ENCODE measurements around the gene HMX2.
"Not testable (repeated sequence)": the region's sequence is repeated elsewhere in the genome, so short reads cannot be mapped to it uniquely, and the experiment has no call there.

Gene HMX2

DNA sequence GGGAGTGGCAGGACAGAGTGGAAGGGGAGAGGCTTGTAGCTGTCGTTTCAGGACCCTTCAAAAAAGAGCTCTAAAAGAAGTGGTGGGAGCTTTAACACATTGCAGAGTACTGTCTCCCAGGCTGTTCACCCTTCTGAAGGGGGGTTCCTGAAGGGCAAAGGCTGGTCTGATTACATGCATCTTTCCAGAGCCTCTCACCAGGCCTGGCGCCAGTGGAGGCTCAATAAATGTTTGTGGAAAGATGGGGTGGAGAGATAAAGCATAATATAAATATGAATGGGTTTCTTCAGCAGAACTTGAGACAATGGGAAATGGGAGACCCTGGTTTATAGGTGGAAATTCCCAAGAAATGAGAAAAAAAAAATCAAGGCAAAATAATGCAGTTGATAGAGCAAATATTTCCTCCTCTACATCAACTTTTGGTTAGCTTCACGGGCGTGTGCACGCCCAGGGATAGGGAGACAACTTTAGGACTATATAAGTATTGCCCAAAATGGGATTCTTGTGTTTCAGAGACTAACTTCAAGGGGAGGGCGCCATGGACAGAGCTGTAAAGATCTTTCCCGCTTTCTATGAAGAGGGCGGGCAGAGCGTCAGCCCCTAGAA lies 5.7 kb downstream of the HMX2 start:
- DNase-seq, result no peak

- peak; percentile 99 for DNase-seq
Observed at GRCh38 chr10:123154092-123154710, 6.3 kb downstream of the HMX2 start, which contains the start of gene BUB3. TSS of gene BUB3 (plus strand) at chr10:123154402. CDS start at chr10:123154918, 516 bp downstream.

DNA sequence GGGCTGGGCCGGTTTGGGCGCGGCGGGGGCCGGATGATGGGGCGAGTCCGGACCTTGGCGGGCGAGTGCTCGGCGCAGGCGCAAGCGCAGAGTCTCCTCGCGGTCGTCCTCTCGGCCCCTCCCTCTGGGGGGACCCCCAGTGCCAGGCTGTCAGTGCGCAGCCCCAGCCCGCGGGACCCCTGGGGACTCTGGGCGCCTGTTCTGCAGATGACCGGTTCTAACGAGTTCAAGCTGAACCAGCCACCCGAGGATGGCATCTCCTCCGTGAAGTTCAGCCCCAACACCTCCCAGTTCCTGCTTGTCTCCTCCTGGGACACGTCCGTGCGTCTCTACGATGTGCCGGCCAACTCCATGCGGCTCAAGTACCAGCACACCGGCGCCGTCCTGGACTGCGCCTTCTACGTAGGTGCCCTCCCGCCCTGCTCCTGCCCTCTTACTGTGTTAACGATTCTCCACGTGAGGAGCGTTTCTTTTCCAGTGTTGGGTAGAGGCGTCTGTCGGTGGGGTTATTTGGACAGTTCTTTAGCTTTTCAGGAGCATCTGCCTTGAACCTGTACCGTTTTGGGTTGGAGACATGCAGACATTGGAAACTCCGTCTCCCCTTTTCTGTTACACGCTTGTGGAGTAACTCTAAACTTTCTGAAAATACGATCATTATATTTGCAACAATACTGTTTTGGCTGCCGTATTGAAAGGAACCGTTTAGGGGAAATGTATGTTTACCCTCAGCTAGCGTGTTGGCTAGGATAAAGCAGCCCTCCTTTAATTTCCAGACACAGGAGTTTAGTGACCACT lies 7.0 kb downstream of the HMX2 start:
- peak; percentile 77 for DNase-seq

GRCh38 chr10:123156078-123156477 lies 8.1 kb downstream of the HMX2 start:
- no peak for DNase-seq

DNA sequence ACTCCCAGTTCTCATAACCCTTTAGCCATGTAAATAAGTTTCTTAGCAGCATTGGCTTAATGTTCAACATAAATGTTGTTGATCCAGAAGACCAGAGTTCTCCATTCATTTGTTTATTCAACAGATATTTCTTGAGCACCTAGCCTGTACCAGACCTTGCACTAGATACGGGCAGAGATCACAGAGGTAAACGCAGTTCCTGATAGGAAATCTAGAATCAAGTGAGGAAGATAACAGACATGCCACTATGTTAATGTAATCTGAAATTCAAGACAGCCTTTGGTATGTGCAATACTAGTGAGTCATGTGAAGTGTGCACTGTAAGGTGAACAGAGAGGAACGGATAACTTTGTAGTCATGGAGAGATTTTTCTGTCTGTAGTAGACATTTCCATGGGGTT lies 9.3 kb downstream of the HMX2 start:
- DNase-seq, result no peak

- DNase-seq, result no peak
Observed at GRCh38 chr10:123158682-123159081, 10.7 kb downstream of the HMX2 start.

DNA sequence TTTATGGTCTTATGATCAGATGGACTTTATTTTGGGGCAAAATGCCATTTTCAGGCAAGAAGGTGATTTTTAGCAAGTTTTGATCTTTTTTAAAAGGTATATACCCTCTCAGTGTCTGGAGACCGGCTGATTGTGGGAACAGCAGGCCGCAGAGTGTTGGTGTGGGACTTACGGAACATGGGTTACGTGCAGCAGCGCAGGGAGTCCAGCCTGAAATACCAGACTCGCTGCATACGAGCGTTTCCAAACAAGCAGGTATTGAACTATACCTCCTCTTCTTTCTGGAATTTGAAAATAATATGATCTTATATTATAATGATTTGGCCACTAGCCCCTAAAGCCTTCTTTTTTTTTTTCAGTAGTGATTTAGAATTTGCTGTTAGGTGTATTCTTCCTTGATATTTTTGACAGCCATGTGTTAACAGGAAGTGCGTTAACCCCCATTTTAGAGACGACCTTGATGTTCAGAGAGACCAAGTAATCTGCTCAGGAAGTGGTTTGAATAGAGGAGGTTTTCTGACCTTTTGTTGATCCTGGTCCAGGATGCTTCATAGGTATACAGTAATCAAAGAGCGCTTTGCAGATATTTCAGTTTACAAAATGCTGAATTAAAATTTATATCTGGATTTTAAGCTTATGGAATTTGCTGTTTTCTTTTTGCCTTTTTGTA lies 12.5 kb downstream of the HMX2 start:
- DNase-seq, result no peak

- DNase-seq, result no peak
Observed at GRCh38 chr10:123164319-123164718, 16.4 kb downstream of the HMX2 start.

DNA sequence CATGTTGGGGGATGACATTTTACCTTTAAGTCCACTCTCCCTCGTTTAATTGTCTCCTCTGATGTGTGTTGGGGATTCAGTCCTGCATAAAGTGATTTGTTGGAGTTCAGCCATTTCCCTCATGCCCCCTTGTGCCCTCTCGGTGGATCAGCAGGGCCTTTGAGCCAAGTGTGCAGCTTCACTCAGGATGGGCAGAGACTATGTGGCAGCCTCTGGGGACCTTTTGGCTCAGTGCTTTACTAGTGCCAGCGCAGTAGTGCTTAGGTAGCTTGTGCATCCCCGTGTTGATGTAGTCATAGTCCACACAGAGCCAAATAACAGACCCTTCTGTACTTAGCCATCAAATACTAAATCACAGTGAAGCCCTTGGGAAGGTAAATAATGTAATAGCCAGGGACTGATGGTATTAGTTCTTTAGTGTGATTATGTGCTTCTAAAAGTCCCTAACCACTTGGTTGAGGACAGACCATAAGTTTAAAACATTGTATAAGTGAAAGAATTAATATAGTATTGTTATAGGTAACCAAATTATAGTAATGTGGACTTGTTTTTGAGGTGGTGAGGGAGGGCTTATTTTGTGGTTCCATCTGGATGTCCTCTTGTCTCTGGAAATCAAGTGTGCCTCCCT lies 17.6 kb downstream of the HMX2 start:
- no peak for DNase-seq

GRCh38 chr10:123166618-123167017 lies 18.7 kb downstream of the HMX2 start:
- DNase-seq, result no peak

DNA sequence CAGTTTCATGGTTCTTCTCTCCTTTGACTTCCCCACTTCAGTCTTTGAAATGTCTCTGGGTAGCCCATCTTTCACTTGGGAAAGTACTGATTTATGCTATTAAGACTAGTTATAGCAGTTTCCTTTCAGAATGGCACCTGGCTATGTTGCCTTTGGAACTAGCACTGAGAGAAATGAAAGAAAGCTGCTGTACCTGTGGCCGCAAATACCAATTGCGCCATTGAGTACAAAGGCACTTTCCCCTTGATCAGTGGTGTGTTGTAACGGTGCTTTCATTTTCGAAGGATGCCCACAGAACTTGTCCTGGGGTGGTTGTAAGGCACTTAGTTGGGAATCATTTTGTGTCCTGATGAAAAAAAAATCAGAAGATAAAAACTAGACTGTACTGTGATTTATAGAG lies 23.0 kb downstream of the HMX2 start:
- no peak for DNase-seq

DNA sequence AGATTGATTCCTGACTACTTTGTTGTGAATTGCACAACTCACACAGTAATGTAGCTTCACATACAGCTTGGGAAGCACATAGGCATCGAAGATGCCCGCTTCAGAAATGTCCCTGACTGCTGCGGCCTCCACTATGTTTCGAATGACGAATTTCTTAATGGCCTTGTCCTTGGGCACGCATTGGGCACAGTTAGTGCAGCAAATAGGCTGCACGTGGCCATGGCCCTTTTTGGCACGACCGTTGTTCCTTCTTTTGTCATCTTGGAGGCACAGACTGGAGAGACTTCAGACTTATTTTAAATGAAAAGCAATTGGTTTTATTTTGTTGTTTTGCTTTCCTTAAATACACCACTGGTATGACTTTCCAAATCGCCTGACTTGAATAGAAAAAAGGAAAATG lies 23.7 kb downstream of the HMX2 start:
- not testable (repeated sequence) for DNase-seq

DNA sequence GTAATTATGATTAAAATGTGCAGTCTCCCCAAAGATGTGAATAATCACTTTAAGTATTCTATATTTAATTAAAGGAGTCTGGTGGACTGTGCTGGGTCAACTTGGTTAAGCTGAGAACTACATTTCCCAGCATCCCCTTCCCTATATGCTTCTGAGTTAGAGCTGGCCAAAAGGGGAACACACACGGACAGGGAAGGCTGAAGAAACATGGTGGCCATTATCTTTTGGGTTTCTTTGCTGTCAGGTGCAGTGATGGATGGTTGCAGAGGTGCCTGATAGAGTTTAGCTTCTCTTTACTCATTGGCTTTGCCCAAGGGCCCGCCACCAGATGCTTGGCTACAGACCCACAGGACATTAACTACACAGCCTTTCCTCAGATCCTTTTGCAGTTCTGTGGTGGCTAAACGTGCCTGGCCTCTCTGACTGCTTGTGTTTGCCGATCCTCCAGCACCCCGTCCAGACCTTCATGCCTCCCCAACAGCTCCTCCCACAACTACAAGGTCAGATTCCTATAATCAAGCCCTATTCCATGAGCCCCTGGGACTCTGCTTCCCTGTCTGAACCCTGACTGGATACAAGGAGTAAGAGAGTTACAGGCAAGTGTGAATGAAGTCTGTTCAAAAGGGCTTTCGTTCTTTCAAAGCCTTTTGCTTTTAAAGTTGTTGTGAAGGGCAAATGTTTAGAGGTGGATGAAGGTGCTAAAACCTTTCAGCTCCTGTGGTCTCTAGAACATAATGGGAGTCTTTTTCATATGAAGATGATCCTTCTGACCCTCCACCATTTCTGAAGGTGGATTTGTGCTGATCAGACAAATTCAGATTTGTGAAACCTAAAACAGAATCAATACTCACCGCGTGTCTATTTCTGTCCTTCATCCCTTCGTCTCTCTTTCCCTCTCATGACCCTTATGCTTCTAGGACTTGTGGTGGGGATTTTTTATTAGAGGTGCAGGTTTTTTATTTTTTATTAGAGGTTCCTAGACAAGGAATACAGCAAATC lies 27.8 kb downstream of the HMX2 start:
- DNase-seq, result no peak

GRCh38 chr10:123178390-123178789 lies 30.5 kb downstream of the HMX2 start:
- not testable (repeated sequence) for DNase-seq

DNA sequence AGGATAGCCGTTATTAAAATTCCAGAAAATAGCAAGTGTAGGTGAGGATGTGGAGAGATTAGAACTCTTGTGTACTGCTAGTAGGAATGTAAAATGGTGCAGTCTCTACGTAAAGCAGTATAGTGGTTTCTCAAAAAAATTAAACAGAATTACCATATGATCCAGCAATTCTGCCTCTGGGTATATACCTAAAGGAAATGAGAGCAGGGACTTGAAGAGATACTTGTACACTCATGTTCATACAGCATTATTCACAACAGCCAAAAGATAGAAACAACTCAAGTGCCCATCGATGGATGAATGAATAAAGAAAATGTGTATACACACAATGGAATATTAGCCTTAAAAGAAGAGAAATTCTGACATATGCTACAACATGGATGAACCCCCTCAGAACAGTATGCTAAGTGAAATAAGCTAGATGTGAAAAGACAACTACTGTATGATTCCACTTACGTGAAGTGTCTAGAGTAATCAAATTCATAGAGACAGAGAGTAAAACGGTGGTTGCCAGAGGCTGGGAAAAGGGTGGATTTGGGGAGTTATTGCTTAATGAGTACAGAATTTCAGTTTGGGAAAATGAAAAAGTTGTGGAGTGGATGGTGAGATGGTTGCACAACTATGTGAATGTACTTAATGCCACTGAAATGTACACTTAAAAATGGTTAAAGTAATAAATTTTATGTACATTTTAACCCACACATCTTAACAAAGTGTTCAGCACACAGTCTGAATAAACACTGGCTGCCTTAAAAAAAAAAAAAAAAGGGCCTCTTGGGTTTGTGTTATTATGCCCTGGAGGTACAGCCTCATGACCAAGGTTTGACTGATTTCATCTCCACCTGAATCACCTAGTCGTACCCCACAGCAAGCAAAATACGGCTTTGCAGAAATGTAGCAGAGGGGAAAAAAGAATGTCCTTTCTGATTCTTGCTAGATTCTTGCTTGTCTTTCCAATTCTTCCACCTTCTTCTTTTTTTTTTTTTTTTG lies 32.5 kb downstream of the HMX2 start:
- DNase-seq, result no peak

DNA sequence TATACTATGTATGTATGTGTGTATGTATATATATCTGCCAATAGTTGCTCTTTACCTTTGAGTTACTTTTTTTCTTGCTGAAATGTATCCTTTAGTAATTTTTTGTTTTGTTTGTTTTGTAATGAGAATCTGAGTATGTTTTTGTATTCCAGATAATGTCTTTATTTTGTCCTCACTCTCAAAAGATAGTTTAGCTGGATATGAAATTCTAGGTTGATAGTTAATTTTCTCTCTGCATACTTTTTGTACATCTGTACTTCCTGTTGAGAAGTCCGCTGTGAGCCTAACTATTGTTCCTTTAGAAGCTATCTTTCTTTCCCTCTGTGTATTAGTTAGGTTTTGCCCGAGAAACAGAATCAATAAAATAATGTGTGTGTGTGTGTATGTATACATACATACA lies 35.8 kb downstream of the HMX2 start:
- no peak for DNase-seq

DNA sequence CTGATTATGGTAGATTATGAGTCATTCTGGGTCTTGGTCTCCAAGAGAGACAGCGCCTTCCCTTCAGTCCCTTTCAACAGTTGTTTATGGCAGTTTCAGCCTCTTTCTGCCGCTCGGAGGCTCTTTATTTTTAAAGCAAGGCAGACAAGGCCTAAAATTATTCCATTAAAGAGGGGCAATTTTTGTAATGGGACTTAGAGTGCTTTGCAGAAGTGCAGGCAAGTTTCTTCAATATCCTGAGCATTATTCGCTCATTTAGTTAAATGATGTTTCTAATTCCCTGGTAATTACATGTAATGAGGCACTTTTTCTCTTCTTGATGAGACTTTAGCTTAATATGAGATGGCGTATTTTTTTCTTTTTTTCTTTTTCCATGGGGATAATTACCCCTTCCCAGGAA lies 39.8 kb downstream of the HMX2 start:
- DNase-seq, result no peak

DNA sequence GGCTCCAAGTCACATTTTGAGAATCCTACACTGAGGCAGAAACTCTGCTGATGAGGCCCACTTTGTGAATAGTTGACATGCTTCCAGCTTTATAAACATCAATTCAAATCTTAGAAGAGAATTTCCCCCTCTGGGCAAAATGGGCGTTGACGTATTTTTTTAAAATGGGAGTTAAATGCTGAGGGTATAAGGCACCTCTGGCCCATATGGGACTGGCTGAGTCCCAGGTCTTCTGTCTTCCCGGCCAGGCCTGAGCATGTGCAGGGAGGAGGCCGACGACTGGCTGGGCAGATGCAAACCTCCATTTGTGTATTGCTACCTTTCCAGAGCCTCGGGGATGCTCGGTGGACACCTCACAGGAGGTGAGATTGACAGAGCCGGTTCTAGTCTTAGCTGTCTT lies 44.0 kb downstream of the HMX2 start:
- no peak for DNase-seq

DNA sequence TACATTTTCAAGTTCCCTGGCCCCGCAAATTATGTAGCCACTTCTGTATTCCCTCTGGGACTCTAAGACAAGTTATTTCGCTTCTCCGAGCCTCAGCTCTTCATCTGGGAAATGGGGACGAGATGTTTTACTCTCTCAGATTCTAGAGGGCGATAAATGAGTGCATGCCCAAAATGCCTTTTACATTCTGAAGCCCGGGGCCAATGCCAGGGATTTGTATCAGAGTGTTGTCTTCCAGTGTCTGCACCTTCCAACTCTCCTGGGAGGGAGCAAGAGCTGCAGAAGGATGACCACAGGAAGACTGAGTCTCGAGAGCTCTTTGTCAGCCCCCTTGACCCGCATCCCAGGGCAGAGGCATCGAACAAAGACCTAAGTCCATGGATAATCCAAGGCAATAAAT lies 46.1 kb downstream of the HMX2 start:
- DNase-seq, result no peak
